SK-N-SH (cell line): ENCODE data around the gene SAA2. TPM values are rescaled to one million over a fixed set of nuclear protein-coding genes. Genes with fewer than 3 reads are reported as not detected.

ENCODE experiments used
- CTCF ChIA-PET: fragments of 300-600, 350-600 bp; formaldehyde crosslinking; extraction: SDS; loops from one replicate; lab custom pipeline; 2021; lab: Yijun Ruan, JAX
- POLR2A ChIA-PET: fragments of 350-600 bp; sonication (Branson Sonifier 250); formaldehyde crosslinking; extraction: SDS; loops from one replicate; lab custom pipeline; 2020; ENCODE audit warnings: antibody characterized with exemption, inconsistent platforms; lab: Yijun Ruan, JAX
- DNase-seq: peaks from one replicate; pipeline ENCODE4 v3.0.0; 2012
- H2AFZ ChIP-seq: fragments of 200-600 bp; sonication (generic); 2 replicates; pipeline ENCODE4 v1.8.1; 2016; ENCODE audit warnings: antibody characterized with exemption, mild to moderate bottlenecking, low read depth
- H3F3A ChIP-seq: fragments of 200-600 bp; sonication (generic); replicated peaks from 2 replicates; pipeline ENCODE3; 2016; ENCODE audit warnings: antibody characterized with exemption, mild to moderate bottlenecking; ENCODE audit not compliant: insufficient read depth
- H3K27ac ChIP-seq, 2 experiments: fragments of 200-500 bp in 1 of 2; fragments of 200-600 bp in 1 of 2; sonication (Bioruptor generic) in 1 of 2; sonication (generic), shearing (Covaris generic) in 1 of 2; 2 replicates each; pipeline versions ENCODE4 v1.5.1 to v1.6.1; 2014 to 2016; ENCODE audit warnings: low read depth in 2 of 2, inconsistent platforms in 1 of 2, low read length in 1 of 2, mild to moderate bottlenecking in 1 of 2, mixed read lengths in 1 of 2
- H3K27me3 ChIP-seq: fragments of 200-600 bp; sonication (generic), shearing (Covaris generic); 2 replicates; pipeline ENCODE4 v1.6.1; 2016; ENCODE audit warnings: mixed run types; ENCODE audit not compliant: insufficient read depth
- H3K36me3 ChIP-seq, 2 experiments: fragments of 200-500 bp in 1 of 2; fragments of 200-600 bp in 1 of 2; sonication (Bioruptor generic) in 1 of 2; sonication (generic) in 1 of 2; replicated peaks in 1 of 2; 2 replicates each; pipeline versions ENCODE3 to v1.5.1; 2014 to 2016; ENCODE audit warnings: low read length in 1 of 2, mild to moderate bottlenecking in 1 of 2; ENCODE audit not compliant: insufficient read depth in 2 of 2, control insufficient read depth in 1 of 2
- H3K4me1 ChIP-seq, 2 experiments: fragments of 200-500 bp in 1 of 2; fragments of 200-600 bp in 1 of 2; sonication (Bioruptor generic) in 1 of 2; sonication (generic), shearing (Covaris generic) in 1 of 2; 2 replicates each; pipeline versions ENCODE4 v1.5.1 to v1.6.1; 2014 to 2016; ENCODE audit warnings: low read depth in 1 of 2, low read length in 1 of 2, mixed run types in 1 of 2; ENCODE audit not compliant: insufficient read depth in 2 of 2, control insufficient read depth in 1 of 2
- H3K4me2 ChIP-seq: fragments of 200-600 bp; sonication (generic), shearing (Covaris generic); 2 replicates; pipeline ENCODE4 v1.6.1; 2017; ENCODE audit warnings: mixed run types
- H3K4me3 ChIP-seq, 2 experiments: fragments of 200-500 bp in 1 of 2; fragments of 200-600 bp in 1 of 2; sonication (Bioruptor generic) in 1 of 2; sonication (generic), shearing (Covaris generic) in 1 of 2; 2 replicates each; pipeline versions ENCODE4 v1.5.1 to v1.8.1; 2014 to 2016; ENCODE audit warnings: low read depth in 2 of 2, inconsistent platforms in 1 of 2, low read length in 1 of 2, mild to moderate bottlenecking in 1 of 2, mixed read lengths in 1 of 2, moderate library complexity in 1 of 2
- H3K79me2 ChIP-seq: fragments of 200-600 bp; sonication (generic); 2 replicates; pipeline ENCODE4 v1.8.1; 2017; ENCODE audit warnings: mild to moderate bottlenecking; ENCODE audit not compliant: insufficient read depth
- H3K9ac ChIP-seq: fragments of 200-600 bp; sonication (generic); 2 replicates; pipeline ENCODE4 v1.6.1; 2017; ENCODE audit warnings: mixed run types
- H3K9me2 ChIP-seq: fragments of 200-600 bp; sonication (generic); 2 replicates; pipeline ENCODE4 v1.6.1; 2017; ENCODE audit warnings: mixed run types
- H3K9me3 ChIP-seq: fragments of 200-600 bp; sonication (generic); 2 replicates; pipeline ENCODE4 v1.6.1; 2017; ENCODE audit warnings: mixed run types, mild to moderate bottlenecking, moderate library complexity
- H4K20me1 ChIP-seq: fragments of 200-600 bp; sonication (generic); 2 replicates; pipeline ENCODE4 v1.6.1; 2017; ENCODE audit warnings: mild to moderate bottlenecking, mixed run types; ENCODE audit not compliant: insufficient read depth
- CHD2 ChIP-seq: fragments of 150-350 bp; IDR thresholded peaks from 2 replicates; pipeline ENCODE4 v1.6.1; 2018; ENCODE audit warnings: low read length; ENCODE audit not compliant: partially characterized antibody
- EZH2phosphoT487 ChIP-seq: fragments of 200-600 bp; sonication (generic); IDR thresholded peaks from 2 replicates; pipeline ENCODE4 v1.6.1; 2017; ENCODE audit warnings: low read depth, mixed run types, mild to moderate bottlenecking, antibody characterized with exemption, moderate library complexity, borderline replicate concordance
- FOXJ3 ChIP-seq: sonication (generic); formaldehyde crosslinking; IDR thresholded peaks from 2 replicates; pipeline ENCODE4 v1.5.1; 2020; ENCODE audit warnings: mild to moderate bottlenecking, missing genetic modification reagents
- JUND ChIP-seq: IDR thresholded peaks from 2 replicates; pipeline ENCODE4 v1.4.0; 2012
- MEF2A ChIP-seq: IDR thresholded peaks from 2 replicates; pipeline ENCODE4 v1.4.0; 2012; ENCODE audit warnings: low read depth, borderline replicate concordance
- NFIC ChIP-seq: IDR thresholded peaks from 2 replicates; pipeline ENCODE4 v1.4.0; 2012; ENCODE audit warnings: borderline replicate concordance
- RFX5 ChIP-seq: IDR thresholded peaks from 2 replicates; pipeline ENCODE4 v1.6.1; 2012; ENCODE audit warnings: mild to moderate bottlenecking, improper control_type of control experiment, low read length
- TAF1 ChIP-seq: IDR thresholded peaks from 2 replicates; pipeline ENCODE4 v1.6.1; 2012; ENCODE audit warnings: low read depth, mild to moderate bottlenecking, low read length, moderate library complexity, borderline replicate concordance
- TEAD4 ChIP-seq: IDR thresholded peaks from 2 replicates; pipeline ENCODE4 v1.4.0; 2012; ENCODE audit warnings: mild to moderate bottlenecking, borderline replicate concordance; ENCODE audit not compliant: insufficient read depth
- YY1 ChIP-seq: IDR thresholded peaks from 2 replicates; pipeline ENCODE4 v1.4.0; 2012; ENCODE audit warnings: low read depth, mild to moderate bottlenecking
- WGBS: methylation state at CpG from one replicate; pipeline ENCODE4 v1.1.6; 2017; ENCODE audit warnings: low lambda C conversion rate; 5-methylcytosine and 5-hydroxymethylcytosine counted together
- polyA plus RNA-seq, 3 experiments: library from polyadenylated mRNA; depleted of rRNA; stranded (reverse); fragments of >200 nt; gene quantifications; 2 replicates each; pipeline ENCODE4 v1.2.3, GENCODE V29; 2012
- TF ChIP-seq, protein P1 (sequence below): fragments of 150-350 bp; IDR thresholded peaks from 2 replicates; pipeline ENCODE4 v1.6.1; 2016; ENCODE audit warnings: mild to moderate bottlenecking, low read depth, low read length
- TF ChIP-seq, protein P2 (sequence below): IDR thresholded peaks from 2 replicates; pipeline ENCODE4; 2012
- TF ChIP-seq, protein P3 (sequence below): IDR thresholded peaks from 2 replicates; pipeline ENCODE4 v1.4.0; 2012; ENCODE audit warnings: low read depth, borderline replicate concordance
- TF ChIP-seq, protein P4 (sequence below): fragments of 200-600 bp; sonication (generic); IDR thresholded peaks from 2 replicates; pipeline ENCODE4 v1.6.1; 2017; ENCODE audit warnings: antibody characterized with exemption, mild to moderate bottlenecking, moderate library complexity

Gene SAA2
- polyA plus RNA-seq, 1 of the 3 experiments (the other 2 are of a cell fraction): not detected

DNA sequence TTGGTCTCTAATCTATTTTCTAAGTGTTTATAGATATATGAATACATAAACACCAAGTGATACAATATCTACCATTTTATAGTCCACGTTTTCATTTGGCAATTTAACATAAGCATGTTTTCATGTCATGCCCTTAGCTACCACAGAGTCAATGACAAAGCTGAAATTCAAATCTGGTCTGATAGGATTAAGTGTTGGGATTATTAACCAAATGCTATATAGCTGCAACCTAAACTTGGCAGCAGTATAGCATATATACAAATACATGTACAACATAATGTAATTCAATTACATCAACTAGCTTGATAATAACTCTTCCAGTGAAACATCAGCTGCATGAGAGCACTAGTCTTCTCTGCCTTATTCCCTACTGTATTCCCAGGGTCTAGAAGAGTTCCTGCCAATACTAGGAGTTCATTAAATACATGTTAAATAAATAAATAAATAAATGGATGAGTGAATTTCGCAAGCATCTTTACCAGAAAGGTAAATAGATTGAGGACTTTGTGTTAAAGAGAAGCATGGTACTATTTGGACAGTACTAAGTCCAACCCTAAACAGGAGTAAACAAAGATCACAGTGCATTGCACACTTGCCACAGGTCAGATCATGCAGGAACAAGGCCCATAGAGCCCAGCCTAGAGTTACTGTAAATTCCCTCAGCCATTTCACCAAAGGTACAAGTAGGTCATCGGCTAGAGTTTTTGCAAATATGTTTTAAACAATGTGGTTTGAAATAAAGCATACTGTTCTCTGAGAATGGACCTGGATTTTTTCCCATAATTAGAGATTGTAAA lies 24.7 kb downstream of the SAA2 start (continued):
- TF ChIP-seq TAF1: no peak
- no peak for TF ChIP-seq FOXJ3
- TF ChIP-seq CHD2: no peak
- TF ChIP-seq TEAD4: no peak
- TF ChIP-seq, protein P1, sequence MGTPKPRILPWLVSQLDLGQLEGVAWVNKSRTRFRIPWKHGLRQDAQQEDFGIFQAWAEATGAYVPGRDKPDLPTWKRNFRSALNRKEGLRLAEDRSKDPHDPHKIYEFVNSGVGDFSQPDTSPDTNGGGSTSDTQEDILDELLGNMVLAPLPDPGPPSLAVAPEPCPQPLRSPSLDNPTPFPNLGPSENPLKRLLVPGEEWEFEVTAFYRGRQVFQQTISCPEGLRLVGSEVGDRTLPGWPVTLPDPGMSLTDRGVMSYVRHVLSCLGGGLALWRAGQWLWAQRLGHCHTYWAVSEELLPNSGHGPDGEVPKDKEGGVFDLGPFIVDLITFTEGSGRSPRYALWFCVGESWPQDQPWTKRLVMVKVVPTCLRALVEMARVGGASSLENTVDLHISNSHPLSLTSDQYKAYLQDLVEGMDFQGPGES: no peak
- no peak for TF ChIP-seq JUND
- TF ChIP-seq NFIC: no peak
- TF ChIP-seq YY1: no peak
- TF ChIP-seq, protein P2, sequence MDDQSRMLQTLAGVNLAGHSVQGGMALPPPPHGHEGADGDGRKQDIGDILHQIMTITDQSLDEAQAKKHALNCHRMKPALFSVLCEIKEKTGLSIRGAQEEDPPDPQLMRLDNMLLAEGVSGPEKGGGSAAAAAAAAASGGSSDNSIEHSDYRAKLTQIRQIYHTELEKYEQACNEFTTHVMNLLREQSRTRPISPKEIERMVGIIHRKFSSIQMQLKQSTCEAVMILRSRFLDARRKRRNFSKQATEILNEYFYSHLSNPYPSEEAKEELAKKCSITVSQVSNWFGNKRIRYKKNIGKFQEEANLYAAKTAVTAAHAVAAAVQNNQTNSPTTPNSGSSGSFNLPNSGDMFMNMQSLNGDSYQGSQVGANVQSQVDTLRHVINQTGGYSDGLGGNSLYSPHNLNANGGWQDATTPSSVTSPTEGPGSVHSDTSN: no peak
- TF ChIP-seq RFX5: no peak
- TF ChIP-seq, all 33 proteins: peak for 0

DNA sequence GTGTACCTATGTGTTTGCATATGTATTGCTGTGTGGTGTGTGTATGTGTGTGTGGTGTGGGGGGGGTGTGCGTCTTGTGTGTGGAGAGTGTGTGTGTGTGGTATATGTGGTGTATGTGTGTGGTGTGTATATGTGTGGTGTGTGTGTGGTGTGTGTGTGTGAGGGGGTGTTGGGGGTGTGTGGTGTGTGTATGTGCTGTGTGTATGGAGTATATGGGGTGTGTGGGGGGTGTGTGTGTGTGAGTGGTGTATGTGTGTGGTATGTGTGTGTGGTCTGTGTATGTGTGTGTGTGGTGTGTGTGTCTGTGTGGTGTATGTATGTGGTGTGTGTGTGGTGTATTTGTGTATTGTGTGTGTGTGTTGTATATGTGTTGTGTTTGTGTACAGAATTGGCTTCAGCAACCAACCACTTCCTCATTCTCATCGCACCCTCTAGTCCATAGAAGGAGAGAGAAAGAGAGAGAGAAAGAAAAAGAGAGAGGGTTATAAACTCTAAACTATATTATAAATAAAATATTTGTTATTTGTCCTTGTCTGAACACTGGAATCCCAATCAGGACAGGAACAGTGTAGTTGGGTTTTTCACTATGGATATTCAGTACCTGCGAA lies 25.6 kb downstream of the SAA2 start:
- H2AFZ ChIP-seq: no peak overlapping the region
- no peak for DNase-seq
- no peak overlapping the region for H3K4me3 ChIP-seq
- H3K27ac ChIP-seq: no peak overlapping the region
- CTCF ChIA-PET: interaction anchor here (1.1 to 2.1 kb wide), 3 partner anchors 33 to 542 kb away, joined by 3 to 6 read pairs (median 3); no protein-coding TSS in a partner anchor
- POLR2A ChIA-PET: no interaction called here
- no peaks in the 10 kb centered on the region for H3K9me2 ChIP-seq
- no peak overlapping the region for H3K9ac ChIP-seq
- no peaks in the 10 kb centered on the region for H3K27me3 ChIP-seq
- H3K36me3 ChIP-seq: no peaks in the 10 kb centered on the region
- no peaks in the 10 kb centered on the region for H3K79me2 ChIP-seq
- WGBS: 52% methylated on average over 3 of the region's 3 CpGs
- no peaks in the 10 kb centered on the region for H4K20me1 ChIP-seq
- H3K4me2 ChIP-seq: no peak overlapping the region
- H3K9me3 ChIP-seq: no peaks in the 10 kb centered on the region
- TF ChIP-seq, protein P3, sequence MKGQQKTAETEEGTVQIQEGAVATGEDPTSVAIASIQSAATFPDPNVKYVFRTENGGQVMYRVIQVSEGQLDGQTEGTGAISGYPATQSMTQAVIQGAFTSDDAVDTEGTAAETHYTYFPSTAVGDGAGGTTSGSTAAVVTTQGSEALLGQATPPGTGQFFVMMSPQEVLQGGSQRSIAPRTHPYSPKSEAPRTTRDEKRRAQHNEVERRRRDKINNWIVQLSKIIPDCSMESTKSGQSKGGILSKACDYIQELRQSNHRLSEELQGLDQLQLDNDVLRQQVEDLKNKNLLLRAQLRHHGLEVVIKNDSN: no peak
- TF ChIP-seq NFIC: no peak
- TF ChIP-seq MEF2A: no peak
- TF ChIP-seq, protein P4, sequence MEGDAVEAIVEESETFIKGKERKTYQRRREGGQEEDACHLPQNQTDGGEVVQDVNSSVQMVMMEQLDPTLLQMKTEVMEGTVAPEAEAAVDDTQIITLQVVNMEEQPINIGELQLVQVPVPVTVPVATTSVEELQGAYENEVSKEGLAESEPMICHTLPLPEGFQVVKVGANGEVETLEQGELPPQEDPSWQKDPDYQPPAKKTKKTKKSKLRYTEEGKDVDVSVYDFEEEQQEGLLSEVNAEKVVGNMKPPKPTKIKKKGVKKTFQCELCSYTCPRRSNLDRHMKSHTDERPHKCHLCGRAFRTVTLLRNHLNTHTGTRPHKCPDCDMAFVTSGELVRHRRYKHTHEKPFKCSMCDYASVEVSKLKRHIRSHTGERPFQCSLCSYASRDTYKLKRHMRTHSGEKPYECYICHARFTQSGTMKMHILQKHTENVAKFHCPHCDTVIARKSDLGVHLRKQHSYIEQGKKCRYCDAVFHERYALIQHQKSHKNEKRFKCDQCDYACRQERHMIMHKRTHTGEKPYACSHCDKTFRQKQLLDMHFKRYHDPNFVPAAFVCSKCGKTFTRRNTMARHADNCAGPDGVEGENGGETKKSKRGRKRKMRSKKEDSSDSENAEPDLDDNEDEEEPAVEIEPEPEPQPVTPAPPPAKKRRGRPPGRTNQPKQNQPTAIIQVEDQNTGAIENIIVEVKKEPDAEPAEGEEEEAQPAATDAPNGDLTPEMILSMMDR: no peak
- no peak for TF ChIP-seq EZH2phosphoT487
- no peaks in the 10 kb centered on the region for H3K4me1 ChIP-seq
- H3F3A ChIP-seq: no peaks in the 10 kb centered on the region
